ENCODE measurements around the gene ALPG.

DNA sequence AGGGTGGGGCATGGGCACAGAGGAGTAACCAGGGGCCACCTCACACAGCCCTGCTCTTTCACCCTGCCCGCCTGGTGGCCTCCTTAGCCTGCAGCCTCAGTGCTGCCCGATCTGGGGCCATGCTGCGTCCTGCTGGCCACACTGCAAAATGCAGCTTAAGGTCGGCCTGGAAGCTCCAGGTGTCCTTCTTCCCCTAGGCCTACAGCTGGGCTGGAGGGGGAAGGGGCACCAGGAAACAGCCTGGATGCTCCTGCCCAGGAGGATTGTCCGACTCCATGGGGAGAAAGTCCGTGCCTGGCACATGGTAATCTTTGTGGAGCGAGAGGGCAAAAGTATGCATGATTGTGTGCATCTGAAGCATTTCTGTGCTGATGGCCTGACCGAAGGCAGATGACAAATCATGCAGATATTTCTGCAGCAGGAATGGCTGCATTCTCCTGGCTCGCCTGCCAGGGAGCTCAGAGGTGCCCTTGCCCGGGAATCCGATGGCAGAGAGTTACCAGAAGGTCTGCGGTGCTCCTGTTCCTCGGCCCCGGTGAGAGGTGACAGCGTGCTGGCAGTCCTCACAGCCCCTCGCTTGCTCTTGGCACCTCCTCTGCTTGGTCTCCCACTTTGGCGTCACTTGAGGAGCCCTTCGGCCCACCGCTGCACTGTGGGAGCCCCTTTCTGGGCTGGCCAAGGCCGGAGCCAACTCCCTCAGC lies 40.9 kb upstream of the ALPG start:
- no peak for TF ChIP-seq SP1 (IDR thresholded peaks at IDR 0.05; ENCODE audit: low read depth)
- TF ChIP-seq, protein P1, sequence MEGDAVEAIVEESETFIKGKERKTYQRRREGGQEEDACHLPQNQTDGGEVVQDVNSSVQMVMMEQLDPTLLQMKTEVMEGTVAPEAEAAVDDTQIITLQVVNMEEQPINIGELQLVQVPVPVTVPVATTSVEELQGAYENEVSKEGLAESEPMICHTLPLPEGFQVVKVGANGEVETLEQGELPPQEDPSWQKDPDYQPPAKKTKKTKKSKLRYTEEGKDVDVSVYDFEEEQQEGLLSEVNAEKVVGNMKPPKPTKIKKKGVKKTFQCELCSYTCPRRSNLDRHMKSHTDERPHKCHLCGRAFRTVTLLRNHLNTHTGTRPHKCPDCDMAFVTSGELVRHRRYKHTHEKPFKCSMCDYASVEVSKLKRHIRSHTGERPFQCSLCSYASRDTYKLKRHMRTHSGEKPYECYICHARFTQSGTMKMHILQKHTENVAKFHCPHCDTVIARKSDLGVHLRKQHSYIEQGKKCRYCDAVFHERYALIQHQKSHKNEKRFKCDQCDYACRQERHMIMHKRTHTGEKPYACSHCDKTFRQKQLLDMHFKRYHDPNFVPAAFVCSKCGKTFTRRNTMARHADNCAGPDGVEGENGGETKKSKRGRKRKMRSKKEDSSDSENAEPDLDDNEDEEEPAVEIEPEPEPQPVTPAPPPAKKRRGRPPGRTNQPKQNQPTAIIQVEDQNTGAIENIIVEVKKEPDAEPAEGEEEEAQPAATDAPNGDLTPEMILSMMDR (IDR thresholded peaks at IDR 0.05 in 2 of 3, conservative IDR thresholded peaks at IDR 0.05 in 1 of 3; ENCODE audit: borderline replicate concordance in 1 of 3, insufficient read depth in 1 of 3, low read depth in 2 of 3, low read length in 2 of 3) = peak; percentile 61 to 78 (median 62)
- no peak for TF ChIP-seq YY1 (IDR thresholded peaks at IDR 0.05; ENCODE audit: extremely low read depth, insufficient replicate concordance, low read depth, low read length)
- TF ChIP-seq POLR2A (IDR thresholded peaks at IDR 0.05; ENCODE audit: borderline replicate concordance, extremely low read depth, insufficient read depth, insufficient read length) = no peak
- TF ChIP-seq, protein P2, sequence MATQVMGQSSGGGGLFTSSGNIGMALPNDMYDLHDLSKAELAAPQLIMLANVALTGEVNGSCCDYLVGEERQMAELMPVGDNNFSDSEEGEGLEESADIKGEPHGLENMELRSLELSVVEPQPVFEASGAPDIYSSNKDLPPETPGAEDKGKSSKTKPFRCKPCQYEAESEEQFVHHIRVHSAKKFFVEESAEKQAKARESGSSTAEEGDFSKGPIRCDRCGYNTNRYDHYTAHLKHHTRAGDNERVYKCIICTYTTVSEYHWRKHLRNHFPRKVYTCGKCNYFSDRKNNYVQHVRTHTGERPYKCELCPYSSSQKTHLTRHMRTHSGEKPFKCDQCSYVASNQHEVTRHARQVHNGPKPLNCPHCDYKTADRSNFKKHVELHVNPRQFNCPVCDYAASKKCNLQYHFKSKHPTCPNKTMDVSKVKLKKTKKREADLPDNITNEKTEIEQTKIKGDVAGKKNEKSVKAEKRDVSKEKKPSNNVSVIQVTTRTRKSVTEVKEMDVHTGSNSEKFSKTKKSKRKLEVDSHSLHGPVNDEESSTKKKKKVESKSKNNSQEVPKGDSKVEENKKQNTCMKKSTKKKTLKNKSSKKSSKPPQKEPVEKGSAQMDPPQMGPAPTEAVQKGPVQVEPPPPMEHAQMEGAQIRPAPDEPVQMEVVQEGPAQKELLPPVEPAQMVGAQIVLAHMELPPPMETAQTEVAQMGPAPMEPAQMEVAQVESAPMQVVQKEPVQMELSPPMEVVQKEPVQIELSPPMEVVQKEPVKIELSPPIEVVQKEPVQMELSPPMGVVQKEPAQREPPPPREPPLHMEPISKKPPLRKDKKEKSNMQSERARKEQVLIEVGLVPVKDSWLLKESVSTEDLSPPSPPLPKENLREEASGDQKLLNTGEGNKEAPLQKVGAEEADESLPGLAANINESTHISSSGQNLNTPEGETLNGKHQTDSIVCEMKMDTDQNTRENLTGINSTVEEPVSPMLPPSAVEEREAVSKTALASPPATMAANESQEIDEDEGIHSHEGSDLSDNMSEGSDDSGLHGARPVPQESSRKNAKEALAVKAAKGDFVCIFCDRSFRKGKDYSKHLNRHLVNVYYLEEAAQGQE (IDR thresholded peaks at IDR 0.05; ENCODE audit: low read depth) = no peak
- TF ChIP-seq POLR2AphosphoS5 (IDR thresholded peaks at IDR 0.05; ENCODE audit: low read depth, low read length) = no peak
- no peak for TF ChIP-seq JUND (IDR thresholded peaks at IDR 0.05)
- TF ChIP-seq EZH2 (IDR thresholded peaks at IDR 0.05) = no peak
- no peak for TF ChIP-seq SRF (IDR thresholded peaks at IDR 0.05; ENCODE audit: low read depth)
- TF ChIP-seq, protein P3, sequence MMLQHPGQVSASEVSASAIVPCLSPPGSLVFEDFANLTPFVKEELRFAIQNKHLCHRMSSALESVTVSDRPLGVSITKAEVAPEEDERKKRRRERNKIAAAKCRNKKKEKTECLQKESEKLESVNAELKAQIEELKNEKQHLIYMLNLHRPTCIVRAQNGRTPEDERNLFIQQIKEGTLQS (IDR thresholded peaks at IDR 0.05) = no peak
- TF ChIP-seq EZH2phosphoT487 (IDR thresholded peaks at IDR 0.05; ENCODE audit: borderline replicate concordance) = no peak
- TF ChIP-seq RAD21 (IDR thresholded peaks at IDR 0.05; ENCODE audit: low read depth) = peak; percentile 68

Measured in HCT116 (cell line).